HepG2 (cell line): Measurements from ENCODE around the gene ZCCHC24. TPM values are rescaled to one million over a fixed set of nuclear protein-coding genes. Genes with fewer than 3 reads are reported as not detected.

Experiments
- ARID4A ChIP-seq: sonication (generic); formaldehyde crosslinking; IDR thresholded peaks from 2 replicates; pipeline ENCODE4 v1.5.0; 2020; ENCODE audit warnings: mild to moderate bottlenecking, missing genetic modification reagents, borderline replicate concordance
- BRCA1 ChIP-seq: sonication (generic); formaldehyde crosslinking; IDR thresholded peaks from 2 replicates; pipeline ENCODE4 v1.4.0; 2020; ENCODE audit warnings: missing genetic modification reagents
- BRD4 ChIP-seq: sonication (generic); formaldehyde crosslinking; IDR thresholded peaks from 2 replicates; pipeline ENCODE4 v1.4.0; 2020; ENCODE audit warnings: missing genetic modification reagents
- CREB3 ChIP-seq: sonication (generic); formaldehyde crosslinking; IDR thresholded peaks from 2 replicates; pipeline ENCODE4 v1.5.0; 2020; ENCODE audit warnings: missing genetic modification reagents
- ELF3 ChIP-seq: IDR thresholded peaks from 2 replicates; pipeline ENCODE4 v1.6.1; 2016; ENCODE audit warnings: missing genetic modification reagents, missing compliant biosample characterization
- ETV5 ChIP-seq: IDR thresholded peaks from 2 replicates; pipeline ENCODE4 v1.6.1; 2018; ENCODE audit warnings: missing biosample characterization, missing genetic modification reagents, inconsistent platforms, borderline replicate concordance
- PAWR ChIP-seq: sonication (generic); formaldehyde crosslinking; IDR thresholded peaks from 2 replicates; pipeline ENCODE4 v1.4.0; 2020; ENCODE audit warnings: missing genetic modification reagents, mild to moderate bottlenecking, borderline replicate concordance
- RXRA ChIP-seq: sonication (generic); formaldehyde crosslinking; IDR thresholded peaks from 2 replicates; pipeline ENCODE4 v1.5.1; 2020; ENCODE audit warnings: missing genetic modification reagents
- SAFB2 ChIP-seq: sonication (generic); formaldehyde crosslinking; IDR thresholded peaks from 2 replicates; pipeline ENCODE4 v1.5.1; 2020; ENCODE audit warnings: missing genetic modification reagents, low read depth, mild to moderate bottlenecking, borderline replicate concordance
- TRIM24 ChIP-seq: sonication (generic); formaldehyde crosslinking; IDR thresholded peaks from 2 replicates; pipeline ENCODE4 v1.8.0; 2022; ENCODE audit warnings: mild to moderate bottlenecking, missing genetic modification reagents
- ZMYM4 ChIP-seq: sonication (generic); formaldehyde crosslinking; IDR thresholded peaks from 2 replicates; pipeline ENCODE4 v1.8.1; 2023; ENCODE audit warnings: mild to moderate bottlenecking, missing genetic modification reagents
- ZNF646 ChIP-seq: sonication (generic); formaldehyde crosslinking; IDR thresholded peaks from 2 replicates; pipeline ENCODE4 v1.9.0; 2021; ENCODE audit warnings: mild to moderate bottlenecking, missing genetic modification reagents
- ZNF7 ChIP-seq: IDR thresholded peaks from 2 replicates; pipeline ENCODE4 v1.6.1; 2016; ENCODE audit warnings: missing biosample characterization, missing genetic modification reagents
- ZNF850 ChIP-seq: sonication (generic); formaldehyde crosslinking; conservative IDR thresholded peaks from 2 replicates; pipeline ENCODE4 v1.9.0; 2021; ENCODE audit warnings: mild to moderate bottlenecking, missing genetic modification reagents
- polyA plus RNA-seq, 8 experiments: library from polyadenylated mRNA; depleted of rRNA in 3 of 8; stranded (reverse) in 7 of 8; unstranded in 1 of 8; fragments of >200 nt; fragmentation: Illumina TruSeq in 4 of 8; extraction: Trizol in 4 of 8; gene quantifications; 2 replicates each; pipeline versions ENCODE4 v1.2.1 to v1.2.3, GENCODE V29; 2011 to 2016; ENCODE audit warnings: low read depth in 4 of 8, missing spikeins in 1 of 8, mixed read lengths in 1 of 8; ENCODE audit not compliant: insufficient read depth in 1 of 8
- total RNA-seq, 5 experiments: library from RNA; depleted of rRNA; stranded (reverse); fragments of >200 nt; fragmentation: Illumina TruSeq; extraction: Trizol; gene quantifications; 2 replicates each; pipeline ENCODE4 v1.2.3, GENCODE V29; 2016; ENCODE audit warnings: low read depth in 1 of 5
- TF ChIP-seq, protein P1 (sequence below): sonication (generic); formaldehyde crosslinking; IDR thresholded peaks from 2 replicates; pipeline ENCODE4 v1.5.0; 2020; ENCODE audit warnings: mild to moderate bottlenecking, missing genetic modification reagents

ZCCHC24 gene
- total and polyA plus RNA-seq, 2 of the 13 experiments (the other 11 are each of a cell fraction or from before 2014, with no cell fraction given) = 3.1 to 7.9 TPM

GRCh38 chr10:79380125-79380945, 65.1 kb downstream of the ZCCHC24 start (continued):
- TF ChIP-seq ZNF646 (CRISPR knock-in tag) = no peak
- no peak for TF ChIP-seq CREB3 (CRISPR knock-in tag)
- TF ChIP-seq, protein P1, sequence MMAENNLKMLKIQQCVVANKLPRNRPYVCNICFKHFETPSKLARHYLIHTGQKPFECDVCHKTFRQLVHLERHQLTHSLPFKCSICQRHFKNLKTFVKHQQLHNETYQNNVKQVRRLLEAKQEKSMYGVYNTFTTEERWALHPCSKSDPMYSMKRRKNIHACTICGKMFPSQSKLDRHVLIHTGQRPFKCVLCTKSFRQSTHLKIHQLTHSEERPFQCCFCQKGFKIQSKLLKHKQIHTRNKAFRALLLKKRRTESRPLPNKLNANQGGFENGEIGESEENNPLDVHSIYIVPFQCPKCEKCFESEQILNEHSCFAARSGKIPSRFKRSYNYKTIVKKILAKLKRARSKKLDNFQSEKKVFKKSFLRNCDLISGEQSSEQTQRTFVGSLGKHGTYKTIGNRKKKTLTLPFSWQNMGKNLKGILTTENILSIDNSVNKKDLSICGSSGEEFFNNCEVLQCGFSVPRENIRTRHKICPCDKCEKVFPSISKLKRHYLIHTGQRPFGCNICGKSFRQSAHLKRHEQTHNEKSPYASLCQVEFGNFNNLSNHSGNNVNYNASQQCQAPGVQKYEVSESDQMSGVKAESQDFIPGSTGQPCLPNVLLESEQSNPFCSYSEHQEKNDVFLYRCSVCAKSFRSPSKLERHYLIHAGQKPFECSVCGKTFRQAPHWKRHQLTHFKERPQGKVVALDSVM (CRISPR knock-in tag) = 0 out of 2 replicates have a peak, but pooled peaks have one; percentile 41
- peak; percentile 29; the same call in 1 of the 2 replicates for TF ChIP-seq RXRA
- no peak; the same call in 1 of the 2 replicates for TF ChIP-seq SAFB2 (CRISPR knock-in tag)
- 0 out of 2 replicates have a peak, but pooled peaks have one; percentile 52 for TF ChIP-seq BRD4
- TF ChIP-seq ZNF7 (CRISPR knock-in tag) = no peak
- peak; percentile 97 for TF ChIP-seq ETV5 (CRISPR knock-in tag)
- TF ChIP-seq TRIM24 (CRISPR knock-in tag) = no peak
- no peak for TF ChIP-seq BRCA1
- TF ChIP-seq ZNF850 (CRISPR knock-in tag) = no peak
- peak; percentile 88; the same call in 1 of the 2 replicates for TF ChIP-seq PAWR (CRISPR knock-in tag)
- TF ChIP-seq ZMYM4 (CRISPR knock-in tag) = peak; percentile 58; the same call in 1 of the 2 replicates
- peak; percentile 89 for TF ChIP-seq ELF3 (CRISPR knock-in tag)
- peak; percentile 61; the same call in 1 of the 2 replicates for TF ChIP-seq ARID4A (CRISPR knock-in tag)
